Measurements from ENCODE around the gene COQ8B.
"Not testable (repeated sequence)": the region's sequence is repeated elsewhere in the genome, so short reads cannot be mapped to it uniquely, and the experiment has no call there.

The COQ8B gene

DNA sequence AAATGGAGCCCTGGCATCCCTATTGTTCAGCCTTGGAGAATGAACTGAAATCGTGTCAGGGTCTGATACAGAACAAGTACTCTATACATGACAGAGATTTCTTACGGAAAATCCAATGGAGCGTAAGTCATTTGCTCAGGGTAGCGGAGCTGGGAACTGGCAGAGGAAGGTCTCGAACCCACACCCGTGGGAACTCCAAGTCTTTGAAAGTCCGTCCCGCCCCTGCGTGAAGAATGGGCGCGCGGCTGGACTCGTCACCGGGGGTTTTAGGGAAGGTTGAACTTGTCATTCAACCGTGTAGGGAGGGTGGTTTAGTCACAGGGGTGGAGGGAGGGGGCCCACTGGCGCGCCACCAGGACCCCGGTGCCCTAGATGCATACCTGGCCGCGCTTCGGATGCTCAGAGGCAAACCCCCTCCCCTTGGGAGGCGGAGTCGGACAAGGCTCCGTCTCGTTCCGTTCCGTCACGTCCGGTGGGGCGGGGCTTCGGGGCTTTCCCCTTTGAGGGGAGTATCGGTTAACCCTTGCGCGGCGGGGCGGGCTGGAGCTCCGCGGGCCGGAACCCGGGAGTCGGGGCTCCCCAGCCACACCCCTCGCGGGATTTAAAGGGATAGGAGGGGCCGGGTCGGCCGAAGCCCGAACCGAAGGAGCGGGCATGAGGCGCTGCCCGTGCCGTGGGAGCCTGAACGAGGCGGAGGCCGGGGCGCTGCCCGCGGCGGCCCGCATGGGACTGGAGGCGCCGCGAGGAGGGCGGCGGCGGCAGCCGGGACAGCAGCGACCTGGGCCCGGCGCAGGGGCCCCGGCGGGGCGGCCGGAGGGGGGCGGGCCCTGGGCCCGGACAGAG, at the start of gene COQ8B, which contains the start of gene ITPKC:
Gene COQ8B (minus strand): TSS at position 405 of the 843 bp plus-strand sequence. CDS start 2,254 bp downstream, outside the sequence.
Gene ITPKC (plus strand): TSS at position 631 of the 843 bp plus-strand sequence. CDS start 24 bp downstream, at position 655.
- DNase-seq, result peak; percentile 94

DNA sequence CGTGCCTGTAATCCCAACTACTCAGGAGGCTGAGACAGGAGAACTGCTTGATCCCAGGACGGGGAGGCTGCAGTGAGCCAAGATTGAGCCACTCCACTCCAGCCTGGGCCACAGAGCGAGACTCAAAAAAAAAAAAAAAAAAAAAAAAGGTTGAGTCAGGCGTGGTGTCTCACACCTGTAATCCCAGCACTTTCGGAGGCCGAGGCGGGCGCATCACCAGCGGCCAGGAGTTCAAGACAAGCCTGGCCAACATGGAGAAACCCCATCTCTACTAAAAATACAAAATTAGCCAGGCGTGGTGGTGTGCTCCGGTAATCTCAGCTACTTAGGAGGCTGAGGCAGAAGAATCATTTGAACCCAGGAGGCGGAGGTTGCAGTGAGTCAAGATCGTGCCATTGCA, 49.7 kb upstream of the COQ8B start:
- not testable (repeated sequence) for DNase-seq

DNA sequence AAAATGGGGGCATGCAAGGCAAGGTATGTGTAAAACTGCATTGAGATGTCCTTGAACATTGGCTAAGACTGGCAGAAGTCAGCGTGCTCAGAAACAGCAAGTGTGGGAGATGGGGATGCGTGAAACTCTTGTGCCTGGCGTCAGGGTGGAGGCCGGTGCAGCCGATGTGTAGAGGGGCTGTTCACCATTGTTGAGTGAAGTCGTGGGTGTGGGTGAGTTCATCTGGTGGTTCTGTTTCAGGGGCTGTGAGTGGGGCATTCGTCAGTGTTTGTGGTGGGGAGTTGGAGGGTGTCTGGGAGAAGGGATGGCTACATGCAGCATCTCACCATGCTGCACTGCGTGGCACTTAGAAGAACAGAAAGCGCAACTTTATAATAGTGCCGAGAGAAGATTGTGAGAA, 47.3 kb upstream of the COQ8B start:
- no peak for DNase-seq

DNA sequence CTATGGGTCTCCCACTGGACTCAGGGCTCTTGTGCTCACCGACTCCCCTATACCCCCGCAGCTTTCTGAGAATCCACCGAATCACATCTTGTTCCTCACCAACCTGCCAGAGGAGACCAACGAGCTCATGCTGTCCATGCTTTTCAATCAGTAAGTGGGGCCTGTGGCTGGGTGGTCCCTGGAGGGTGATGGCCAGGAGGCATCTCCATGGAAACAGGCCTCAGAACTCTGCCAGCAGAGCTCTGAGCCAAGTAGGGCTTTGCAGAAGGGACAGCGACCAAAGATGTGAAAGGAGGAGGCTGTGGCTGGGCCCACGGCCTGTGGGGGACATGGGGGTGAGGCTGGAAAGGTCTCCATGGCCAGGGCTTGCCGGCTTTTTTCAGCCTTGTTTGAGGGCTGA, 46.8 kb upstream of the COQ8B start:
- no peak for DNase-seq

DNA sequence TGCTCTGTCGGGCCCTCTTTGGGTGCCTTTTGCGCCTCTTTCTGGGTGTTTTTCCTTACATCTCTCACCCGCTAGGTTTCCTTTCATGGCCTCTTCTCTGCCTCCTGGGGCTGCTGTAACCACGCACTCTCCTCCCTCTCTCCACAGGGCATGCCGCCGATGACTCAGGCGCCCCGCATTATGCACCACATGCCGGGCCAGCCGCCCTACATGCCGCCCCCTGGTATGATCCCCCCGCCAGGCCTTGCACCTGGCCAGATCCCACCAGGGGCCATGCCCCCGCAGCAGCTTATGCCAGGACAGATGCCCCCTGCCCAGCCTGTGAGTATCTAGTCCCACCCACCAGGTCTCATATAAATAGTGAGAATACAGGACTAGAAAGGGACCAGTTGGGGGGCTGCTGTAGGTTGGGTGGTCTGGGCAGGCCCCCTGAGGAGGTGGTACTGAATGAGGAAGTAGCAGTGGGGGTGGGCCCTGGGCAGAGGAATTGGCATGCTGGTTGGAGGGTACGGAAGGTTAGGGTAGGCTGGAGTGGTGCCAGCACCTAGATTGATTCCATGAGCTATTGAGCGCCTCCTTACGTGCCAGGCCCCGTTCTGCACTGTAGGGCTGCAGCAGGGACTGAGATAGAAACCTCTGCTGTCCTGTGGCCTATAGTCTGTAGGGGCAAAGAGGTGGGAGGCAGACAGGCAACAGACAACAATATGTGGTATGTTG, 46.2 kb upstream of the COQ8B start:
- no peak for DNase-seq

DNA sequence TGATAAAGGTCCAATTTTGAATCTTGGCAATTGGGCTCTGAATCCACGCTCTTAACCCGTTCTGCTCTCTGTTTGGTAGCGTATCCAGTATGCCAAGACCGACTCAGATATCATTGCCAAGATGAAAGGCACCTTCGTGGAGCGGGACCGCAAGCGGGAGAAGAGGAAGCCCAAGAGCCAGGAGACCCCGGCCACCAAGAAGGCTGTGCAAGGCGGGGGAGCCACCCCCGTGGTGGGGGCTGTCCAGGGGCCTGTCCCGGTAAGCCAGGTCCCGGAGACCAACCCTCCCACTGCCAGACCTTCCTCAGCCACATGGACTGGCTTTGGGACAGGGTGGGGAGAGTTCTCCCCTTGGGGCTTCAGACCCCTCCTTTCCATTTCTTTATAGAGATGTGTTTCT, 42.7 kb upstream of the COQ8B start:
- DNase-seq, result no peak

DNA sequence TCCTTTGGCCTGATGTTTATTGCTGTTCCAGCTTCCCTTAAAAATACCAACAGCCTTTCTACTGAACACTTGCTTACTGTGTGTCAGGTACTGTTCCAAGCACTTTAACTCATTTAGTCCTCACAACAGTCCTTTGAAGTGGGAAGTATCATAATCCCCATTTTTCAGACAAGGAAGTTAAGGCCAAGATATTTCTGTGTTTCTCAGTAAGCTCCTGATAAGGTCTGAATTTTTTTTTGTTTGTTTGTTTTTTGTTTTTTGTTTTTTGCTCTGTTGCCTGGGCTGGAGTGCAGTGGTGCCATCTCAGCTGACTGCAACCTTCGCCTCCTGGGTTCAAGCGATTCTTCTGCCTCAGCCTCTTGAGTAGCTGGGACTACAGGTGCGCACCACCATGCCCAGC, 41.8 kb upstream of the COQ8B start:
- DNase-seq, result no peak

DNA sequence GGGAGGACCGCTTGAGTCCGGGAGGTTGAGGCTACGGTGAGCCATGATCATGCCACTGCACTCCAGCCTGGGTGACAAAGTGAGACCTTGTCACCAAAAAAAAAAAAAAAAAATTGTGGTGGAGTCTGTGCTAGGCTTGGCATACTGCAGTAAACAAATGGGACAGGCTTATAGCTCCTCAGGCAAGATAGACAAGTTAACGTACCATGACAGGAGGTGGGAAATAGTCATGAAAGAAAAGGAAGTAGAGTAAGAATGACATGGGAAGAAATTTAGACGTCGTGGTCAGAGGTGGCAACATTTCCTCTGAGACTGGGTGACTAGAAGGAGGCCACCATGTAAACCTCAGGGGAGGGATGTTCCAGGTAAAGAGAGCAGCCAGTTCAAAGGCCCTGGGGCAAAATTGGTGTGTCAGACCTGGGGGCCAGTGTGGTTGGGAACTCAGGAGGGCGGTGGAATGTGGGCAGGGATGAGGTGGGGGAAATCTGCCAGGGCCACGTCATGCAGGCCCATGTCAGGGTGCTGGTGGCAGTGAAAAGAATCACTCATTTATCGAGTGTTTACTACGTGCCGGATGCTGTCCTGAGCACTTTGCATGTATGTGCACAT, 39.9 kb upstream of the COQ8B start:
- DNase-seq, result no peak

DNA sequence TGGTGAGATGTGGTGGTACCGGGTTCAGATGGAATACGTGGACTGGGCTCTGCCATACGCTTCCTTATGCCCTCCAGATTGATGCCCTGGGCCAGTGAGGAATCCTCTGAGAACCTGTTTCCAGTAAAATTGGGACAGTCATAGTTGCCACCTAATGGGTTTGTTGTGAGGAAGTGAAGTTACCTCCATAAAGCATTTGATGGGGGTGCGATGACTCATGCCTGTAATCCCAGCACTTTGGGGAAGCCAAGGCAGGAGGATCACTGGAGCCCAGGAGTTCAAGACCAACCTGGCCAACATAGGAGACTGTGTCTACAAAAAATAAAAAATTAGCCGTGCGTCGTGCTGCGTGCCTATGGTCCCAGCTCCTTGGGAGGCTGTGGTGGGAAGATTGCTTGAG, 39.1 kb upstream of the COQ8B start:
- no peak for DNase-seq

DNA sequence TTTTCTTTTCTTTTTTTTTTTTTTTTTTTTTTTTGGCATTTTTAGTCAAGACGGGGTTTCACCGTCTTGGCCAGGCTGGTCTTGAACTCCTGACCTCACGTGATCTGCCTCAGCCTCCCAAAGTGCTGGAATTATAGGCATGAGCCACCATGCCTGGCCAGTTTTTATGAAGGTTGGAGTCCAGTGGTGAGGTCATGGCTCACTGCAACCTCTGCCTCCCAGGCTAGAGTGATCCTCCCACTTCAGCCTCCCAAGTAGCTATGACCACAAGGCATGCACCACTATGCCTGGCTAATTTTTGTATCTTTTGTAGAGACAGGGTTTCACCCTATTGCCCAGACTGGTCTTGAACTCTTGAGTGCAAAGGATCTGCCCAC, 38.5 kb upstream of the COQ8B start:
- DNase-seq, result no peak

DNA sequence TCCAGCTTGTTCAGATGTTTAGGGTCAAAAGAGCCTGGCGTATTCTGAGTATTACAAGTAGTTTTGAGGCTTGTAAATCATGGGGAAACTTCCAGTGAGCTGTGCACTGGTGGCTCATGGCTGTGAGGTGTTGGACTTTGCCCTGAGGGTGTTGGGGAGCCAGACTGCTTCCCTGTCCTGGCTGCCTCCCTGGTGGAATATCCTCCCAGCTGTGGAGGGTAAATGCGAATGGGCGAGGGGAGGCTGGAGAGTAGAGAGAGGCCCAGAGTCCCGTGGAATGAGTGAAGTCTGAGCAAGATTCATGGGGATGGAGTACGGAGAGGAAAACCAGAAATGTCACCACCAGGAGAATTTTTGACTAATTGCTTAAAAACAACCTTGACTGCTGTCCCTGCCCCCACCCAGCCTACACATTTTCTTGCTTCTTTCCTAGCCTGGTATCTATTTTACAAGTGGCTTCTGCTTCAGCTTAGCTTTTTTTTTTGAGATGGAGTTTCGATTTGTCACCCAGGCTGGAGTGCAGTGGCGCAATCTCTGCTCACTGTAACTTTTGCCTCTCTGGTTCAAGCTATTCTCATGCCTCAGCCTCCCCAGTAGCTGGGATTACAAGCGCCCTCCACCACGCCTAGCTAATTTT, 38.0 kb upstream of the COQ8B start:
- DNase-seq, result no peak

DNA sequence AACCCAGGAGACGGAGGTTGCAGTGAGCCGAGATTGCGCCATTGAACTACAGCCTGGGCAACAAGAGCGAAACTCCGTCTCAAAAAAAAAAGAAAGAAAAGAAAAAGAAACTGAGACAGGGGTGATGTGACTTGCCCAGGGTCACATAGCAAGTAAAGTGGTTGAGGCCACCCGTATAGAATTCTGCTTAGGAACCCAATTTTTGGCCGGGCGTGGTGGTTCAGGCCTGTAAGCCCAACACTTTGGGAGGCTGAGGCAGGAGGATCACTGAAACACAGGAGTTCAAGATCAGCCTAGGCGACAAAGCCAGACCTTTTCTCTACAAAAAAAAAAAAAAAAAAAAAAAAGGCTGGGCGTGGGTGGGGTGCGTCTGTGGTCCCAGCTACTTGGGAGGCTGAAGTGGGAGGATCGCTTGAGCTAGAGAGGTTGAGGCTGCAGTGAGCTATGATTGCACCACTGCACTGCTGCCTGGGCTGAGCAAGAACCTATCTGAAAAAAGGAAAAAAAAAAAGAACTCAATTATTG, 35.6 kb upstream of the COQ8B start:
- no peak for DNase-seq

DNA sequence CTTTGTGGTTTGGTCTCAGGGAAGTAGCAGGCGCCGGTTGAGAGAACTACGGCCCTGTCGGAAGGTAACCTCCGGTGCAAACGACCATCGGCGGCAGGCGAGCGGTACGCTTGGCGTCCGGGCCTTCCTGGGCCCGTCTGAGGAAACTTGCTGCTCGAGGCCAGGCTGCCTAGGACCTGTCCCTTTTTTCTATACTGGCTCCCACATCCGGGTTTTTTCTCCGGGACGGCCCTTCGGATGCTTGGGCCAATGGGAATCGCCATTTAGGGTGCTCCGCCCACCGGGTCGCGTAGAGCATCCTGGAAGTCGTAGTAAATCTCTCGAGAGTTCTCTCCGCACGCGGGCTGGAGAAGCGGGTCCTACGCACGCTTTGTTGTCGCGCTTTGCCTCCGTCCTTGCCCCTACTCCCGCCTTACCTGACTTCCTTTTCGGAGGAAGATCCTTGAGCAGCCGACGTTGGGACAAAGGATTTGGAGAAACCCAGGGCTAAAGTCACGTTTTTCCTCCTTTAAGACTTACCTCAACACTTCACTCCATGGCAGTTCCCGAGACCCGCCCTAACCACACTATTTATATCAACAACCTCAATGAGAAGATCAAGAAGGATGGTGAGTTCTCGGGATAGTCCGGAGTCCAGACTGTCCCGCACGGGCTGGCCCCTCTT, 34.3 kb upstream of the COQ8B start, which contains the start of gene SNRPA:
Gene SNRPA (plus strand): TSS at position 330 of the 664 bp plus-strand sequence. CDS start 206 bp downstream, at position 536.
- DNase-seq, result peak; percentile 94

DNA sequence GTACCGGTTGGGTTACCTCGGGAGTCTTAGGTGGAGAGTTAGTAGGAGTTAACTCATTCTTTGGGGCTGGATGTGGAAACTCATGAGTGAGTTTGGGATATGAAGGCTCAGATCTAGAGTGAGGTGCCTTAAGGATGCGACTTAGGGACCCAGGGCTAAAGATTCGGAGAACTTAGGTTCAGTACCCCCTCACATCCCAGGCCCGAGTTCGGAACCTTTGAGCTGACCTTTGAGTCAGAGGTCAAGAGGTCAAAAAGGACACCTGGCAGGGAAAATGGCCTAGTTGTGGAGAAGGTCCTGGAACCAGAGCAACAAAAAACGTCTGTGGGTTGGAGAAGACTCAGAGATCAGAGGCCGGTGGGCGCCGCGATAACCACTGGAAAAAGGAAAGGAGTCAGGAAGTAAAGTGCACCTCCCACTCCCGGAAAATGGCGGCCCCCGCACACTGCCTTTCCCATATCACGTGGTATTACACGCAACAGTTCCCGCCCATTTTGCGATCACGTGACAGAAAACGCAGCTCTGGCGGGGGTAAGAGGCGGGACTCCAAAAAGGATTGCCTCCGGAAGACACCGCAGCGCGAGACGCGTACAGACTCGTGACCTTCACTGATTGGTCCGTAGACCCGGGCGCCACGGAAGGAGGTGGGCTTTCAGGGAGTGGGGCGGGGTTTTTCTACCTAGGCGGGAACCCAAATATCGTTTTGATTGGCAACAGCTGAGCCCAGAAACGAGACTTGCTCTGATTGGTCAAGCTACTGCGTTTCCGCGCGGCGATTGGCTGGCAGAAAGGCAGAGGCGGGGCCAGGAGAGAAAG, 33.6 kb upstream of the COQ8B start, which contains the start of gene ACTMAP:
Gene ACTMAP (minus strand): TSS at position 420 of the 816 bp plus-strand sequence. CDS start 674 bp downstream, outside the sequence.
- peak; percentile 99 for DNase-seq

DNA sequence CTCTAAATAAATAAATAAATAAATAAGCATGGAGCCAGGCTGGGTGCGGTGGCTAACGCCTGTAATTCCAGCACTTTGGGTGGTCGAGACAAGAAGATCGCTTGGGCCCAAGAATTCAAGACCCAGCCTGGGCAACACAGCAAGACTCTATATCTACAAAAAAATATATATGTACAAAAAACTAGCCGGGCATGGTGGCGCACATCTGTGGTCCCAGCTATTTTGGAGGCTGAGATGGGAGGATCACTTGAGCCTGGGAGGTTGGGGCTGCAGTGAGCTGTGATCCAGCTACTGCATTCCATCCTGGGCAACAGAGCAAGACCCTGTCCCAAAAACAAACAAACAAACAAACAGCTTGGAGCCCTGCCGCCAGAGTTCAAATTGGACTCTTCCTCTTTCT, 30.9 kb upstream of the COQ8B start:
- no peak for DNase-seq

DNA sequence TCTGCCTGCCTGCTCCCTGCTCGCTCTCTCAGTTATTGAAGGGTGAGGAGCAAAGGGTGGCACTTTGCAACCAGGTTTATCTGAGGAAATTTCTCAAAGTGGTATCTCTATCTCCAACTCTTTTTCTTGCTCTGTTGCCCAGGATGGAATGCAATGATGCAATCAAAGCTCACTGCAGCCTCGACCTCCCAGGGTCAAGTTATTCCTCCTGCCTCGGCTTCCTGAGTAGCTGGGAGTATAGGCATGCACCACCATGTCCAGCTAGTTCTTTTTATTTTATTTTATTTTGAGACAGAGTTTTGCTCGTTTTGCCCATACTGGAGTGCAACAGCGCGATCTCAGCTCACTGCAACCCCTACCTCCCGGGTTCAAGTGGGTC, 28.7 kb upstream of the COQ8B start:
- DNase-seq, result no peak

DNA sequence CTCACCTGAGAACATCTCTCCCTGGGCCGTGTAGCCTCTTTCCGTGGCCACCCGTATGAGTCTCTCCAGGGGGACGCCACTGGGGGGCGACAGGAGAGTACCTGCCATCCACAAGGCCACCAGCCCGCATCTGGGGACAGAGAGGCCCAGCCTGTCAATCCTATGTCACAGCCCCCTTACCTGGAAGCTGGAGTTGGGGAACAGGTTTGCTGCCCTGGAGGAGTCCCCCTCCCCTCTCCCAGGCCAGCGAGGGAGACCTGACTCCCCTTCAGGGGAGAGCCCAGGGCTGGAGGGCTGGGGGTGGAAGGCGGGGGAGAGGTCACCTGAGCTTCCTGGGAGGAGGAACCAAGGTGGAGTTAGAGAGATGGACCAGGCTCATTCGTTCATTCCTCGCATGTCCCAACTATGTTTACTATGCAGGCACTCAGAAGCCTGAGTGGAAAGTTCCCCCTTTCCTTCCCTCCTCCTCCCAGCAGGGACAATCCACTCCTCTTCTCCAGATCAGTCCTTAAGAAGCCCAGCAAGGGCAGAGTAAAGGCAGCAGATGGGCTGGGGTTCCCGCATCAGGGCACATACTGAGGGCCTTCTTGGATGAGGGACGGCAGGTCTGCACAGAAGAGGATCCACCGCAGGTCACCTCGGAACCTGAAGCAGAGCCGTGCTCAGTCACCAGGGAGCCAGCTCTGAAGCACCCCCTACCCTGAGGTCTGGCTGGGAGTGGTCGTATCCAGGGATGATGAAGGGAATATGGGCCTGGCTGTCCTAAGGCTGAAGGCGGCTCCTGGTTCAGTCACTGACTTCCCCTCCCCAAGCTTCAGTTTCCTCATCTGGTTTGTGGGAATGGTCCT, 28.1 kb upstream of the COQ8B start:
- no peak for DNase-seq

DNA sequence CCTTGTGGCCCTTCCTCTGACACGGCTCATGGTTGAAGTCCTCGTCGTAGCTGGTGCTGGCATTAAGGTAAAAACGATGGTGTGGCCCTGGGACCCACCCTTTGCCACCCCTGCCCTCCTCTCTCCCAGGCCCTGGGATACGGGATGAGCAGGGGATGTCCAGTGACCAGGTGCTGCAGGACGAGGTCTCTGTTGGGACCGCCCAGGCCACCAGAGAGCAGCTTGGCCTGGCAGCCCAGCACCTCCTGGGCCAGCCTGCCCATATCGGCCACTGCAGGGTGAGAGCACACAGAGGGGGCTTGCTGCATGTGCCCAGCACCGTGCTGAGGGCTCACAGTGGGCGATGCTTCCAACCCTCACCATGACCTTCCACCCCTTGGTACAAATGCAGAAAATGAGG, 27.2 kb upstream of the COQ8B start:
- DNase-seq, result no peak

DNA sequence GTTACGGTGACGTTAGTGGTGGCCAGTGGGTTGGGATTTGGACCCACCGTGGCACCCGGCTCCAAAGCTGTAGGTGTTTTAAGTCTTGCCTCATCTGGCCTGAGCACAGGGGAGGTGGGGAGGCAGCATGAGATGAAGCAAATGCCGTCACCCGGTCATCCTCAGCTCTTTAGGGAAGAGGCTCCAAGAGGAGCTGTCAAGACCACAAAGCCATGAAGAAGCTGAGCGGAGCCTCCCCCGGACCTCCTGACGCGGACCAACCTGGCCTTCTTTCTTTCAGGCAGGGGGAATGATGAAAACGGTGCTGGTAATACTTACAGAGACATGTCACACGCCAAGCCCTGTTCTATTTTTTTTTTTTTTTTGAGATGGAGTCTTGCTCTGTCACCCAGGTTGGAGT, 26.2 kb upstream of the COQ8B start:
- no peak for DNase-seq

DNA sequence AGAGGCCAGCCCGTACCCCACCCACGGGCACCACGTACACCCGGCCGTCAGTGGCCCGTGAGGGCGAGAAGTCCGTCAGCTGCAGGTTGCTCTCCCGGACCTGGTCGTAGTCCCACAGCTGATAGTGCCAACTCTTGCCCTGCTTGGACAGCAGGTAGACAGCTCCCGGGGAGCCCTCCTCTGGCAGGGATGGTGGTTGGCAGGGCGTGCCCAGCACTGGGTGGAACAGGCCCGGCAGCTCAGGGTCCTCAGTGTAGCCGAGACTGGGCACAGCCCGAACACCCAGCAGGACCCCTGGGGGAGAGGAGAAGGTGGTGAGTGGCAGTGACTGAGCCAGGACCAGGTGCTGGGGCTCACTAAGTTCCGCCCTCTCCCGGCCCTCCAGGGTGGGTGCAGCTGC, 25.8 kb upstream of the COQ8B start:
- DNase-seq, result no peak
